HL-60 (cell line): ENCODE results near the gene CMTM8.

Experiments
- CTCF ChIP-seq: IDR thresholded peaks from one replicate; pipeline ENCODE4 v1.5.1; 2011; ENCODE audit warnings: low read length, control low read depth, inconsistent platforms; ENCODE audit not compliant: insufficient read depth
- GABPA ChIP-seq: IDR thresholded peaks from 2 replicates; pipeline ENCODE4 v1.6.1; 2012; ENCODE audit warnings: low read depth
- POLR2AphosphoS5 ChIP-seq: IDR thresholded peaks from 2 replicates; pipeline ENCODE4 v1.6.1; 2012; ENCODE audit warnings: low read depth
- SPI1 ChIP-seq: IDR thresholded peaks from 2 replicates; pipeline ENCODE4 v1.6.1; 2012; ENCODE audit warnings: low read depth, mild to moderate bottlenecking, borderline replicate concordance

GRCh38 chr3:32410367-32411246 lies 172.1 kb downstream of the CMTM8 start:
- no peak for TF ChIP-seq CTCF
- TF ChIP-seq POLR2AphosphoS5 = no peak
- no peak for TF ChIP-seq GABPA
- no peak for TF ChIP-seq SPI1
